ENCODE data around the gene TESMIN. TPM values are rescaled to one million over a fixed set of nuclear protein-coding genes. Genes with fewer than 3 reads are reported as not detected.

TESMIN gene
- polyA plus RNA-seq, 1 donor (not counting 4 experiments of a cell fraction or from before 2014, with no cell fraction given): 4.0 TPM

GRCh38 chr11:68691402-68691784 is 59.9 kb downstream of the TESMIN start:
- no peaks in the 10 kb centered on the region for H3K4me1 ChIP-seq (ENCODE audit: control insufficient read depth, extremely low read depth, insufficient read depth, low read length)
- DNase-seq (ENCODE audit: low read depth, low spot score): no peak
- H3K79me2 ChIP-seq (ENCODE audit: control insufficient read depth, insufficient read depth, low read length): no peaks in the 10 kb centered on the region
- peaks cover 18% of the 10 kb centered on the region for H3K27me3 ChIP-seq (ENCODE audit: control insufficient read depth, extremely low read depth, insufficient read depth, low read length)
- H3K9me3 ChIP-seq (ENCODE audit: control insufficient read depth, low read depth, low read length): no peaks in the 10 kb centered on the region
- TF ChIP-seq EZH2 (IDR thresholded peaks at IDR 0.05; ENCODE audit: low read length): no peak
- no peak for TF ChIP-seq CTCF (optimal IDR thresholded peaks at IDR 0.05 in 1 of 3, IDR thresholded peaks at IDR 0.05 in 1 of 3, conservative IDR thresholded peaks at IDR 0.05 in 1 of 3; ENCODE audit: extremely low read depth in 1 of 3, insufficient read depth in 2 of 3, low read length in 3 of 3)
- no peak overlapping the region for H3K9ac ChIP-seq (ENCODE audit: control insufficient read depth, extremely low read depth, insufficient read depth, low read length)
- H3K4me3 ChIP-seq (ENCODE audit: control insufficient read depth in 2 of 3, extremely low read depth in 1 of 3, insufficient read depth in 2 of 3, low read depth in 1 of 3, low read length in 3 of 3): no peak overlapping the region
- FAIRE-seq: no peak
- no peak overlapping the region for H3K4me2 ChIP-seq (ENCODE audit: control insufficient read depth, extremely low read depth, insufficient read depth, low read depth, low read length)
- no peaks in the 10 kb centered on the region for H4K20me1 ChIP-seq (ENCODE audit: control insufficient read depth, extremely low read depth, insufficient read depth, low read length)
- H3K36me3 ChIP-seq (ENCODE audit: control insufficient read depth in 2 of 2, extremely low read depth in 1 of 2, insufficient read depth in 2 of 2, low read length in 2 of 2): no peaks in the 10 kb centered on the region
- dilution Hi-C loops (cut with MboI; ENCODE audit: extremely low pct_ligation_motif_present, low sequenced_read_pairs): no loop called here
- H2AFZ ChIP-seq (ENCODE audit: control insufficient read depth, low read length): no peak overlapping the region
- H3K9me1 ChIP-seq (ENCODE audit: control insufficient read depth, extremely low read depth, insufficient read depth, low read length): no peaks in the 10 kb centered on the region
- H3K27ac ChIP-seq (ENCODE audit: control insufficient read depth, insufficient read depth, low read length): no peak overlapping the region

GRCh38 chr11:68690671-68691401 is 60.5 kb downstream of the TESMIN start:
- no peaks in the 10 kb centered on the region for H3K36me3 ChIP-seq (ENCODE audit: control insufficient read depth in 2 of 2, extremely low read depth in 1 of 2, insufficient read depth in 2 of 2, low read length in 2 of 2)
- H3K27ac ChIP-seq (ENCODE audit: control insufficient read depth, insufficient read depth, low read length): no peak overlapping the region
- no peak overlapping the region for H3K4me3 ChIP-seq (ENCODE audit: control insufficient read depth in 2 of 3, extremely low read depth in 1 of 3, insufficient read depth in 2 of 3, low read depth in 1 of 3, low read length in 3 of 3)
- H3K9me3 ChIP-seq (ENCODE audit: control insufficient read depth, low read depth, low read length): no peaks in the 10 kb centered on the region
- no peaks in the 10 kb centered on the region for H3K79me2 ChIP-seq (ENCODE audit: control insufficient read depth, insufficient read depth, low read length)
- no peak overlapping the region for H3K9ac ChIP-seq (ENCODE audit: control insufficient read depth, extremely low read depth, insufficient read depth, low read length)
- no peaks in the 10 kb centered on the region for H3K4me1 ChIP-seq (ENCODE audit: control insufficient read depth, extremely low read depth, insufficient read depth, low read length)
- no peak overlapping the region for H3K4me2 ChIP-seq (ENCODE audit: control insufficient read depth, extremely low read depth, insufficient read depth, low read depth, low read length)
- DNase-seq (ENCODE audit: low read depth, low spot score) (no peak), FAIRE-seq (no peak)
- H4K20me1 ChIP-seq (ENCODE audit: control insufficient read depth, extremely low read depth, insufficient read depth, low read length): no peaks in the 10 kb centered on the region
- TF ChIP-seq CTCF (optimal IDR thresholded peaks at IDR 0.05 in 1 of 3, IDR thresholded peaks at IDR 0.05 in 1 of 3, conservative IDR thresholded peaks at IDR 0.05 in 1 of 3; ENCODE audit: extremely low read depth in 1 of 3, insufficient read depth in 2 of 3, low read length in 3 of 3) (no peak), EZH2 (IDR thresholded peaks at IDR 0.05; ENCODE audit: low read length) (no peak)
- no peak overlapping the region for H2AFZ ChIP-seq (ENCODE audit: control insufficient read depth, low read length)
- no peaks in the 10 kb centered on the region for H3K9me1 ChIP-seq (ENCODE audit: control insufficient read depth, extremely low read depth, insufficient read depth, low read length)
- dilution Hi-C loops (cut with MboI; ENCODE audit: extremely low pct_ligation_motif_present, low sequenced_read_pairs): no loop called here
- H3K27me3 ChIP-seq (ENCODE audit: control insufficient read depth, extremely low read depth, insufficient read depth, low read length): peaks cover 22% of the 10 kb centered on the region
